WTC11 (cell line): ENCODE data around the gene KIF20B. TPM values are rescaled to one million over a fixed set of nuclear protein-coding genes. Genes with fewer than 3 reads are reported as not detected.

ENCODE experiments used
- ATAC-seq: fragments of 200-7000 bp; cut with Tn5 transposase; 2 replicates; pipeline ENCODE4 v1.10.0; 2021; ENCODE audit warnings: mild to moderate bottlenecking, moderate library complexity
- CTCF ChIA-PET: fragments of 300-600 bp; sonication (Branson Sonifier 250); formaldehyde crosslinking; loops from one replicate; lab custom pipeline; 2021; ENCODE audit warnings: antibody characterized with exemption; lab: Charles Lee
- POLR2A ChIA-PET: fragments of 350-600 bp; sonication (Branson Sonifier 250); formaldehyde crosslinking; loops from one replicate; lab custom pipeline; 2021; ENCODE audit warnings: antibody characterized with exemption; lab: Charles Lee
- DNase-seq: peaks from one replicate; pipeline ENCODE4 v3.0.0; 2021; ENCODE audit warnings: low spot score
- H3K27ac Mint-ChIP-seq: 2 replicates; pipeline ENCODE4 v1.8.0; 2021; ENCODE audit warnings: mixed read lengths
- H3K27me3 Mint-ChIP-seq: 2 replicates; pipeline ENCODE4 v1.8.0; 2021; ENCODE audit warnings: low read depth, mild to moderate bottlenecking, moderate library complexity, mixed read lengths
- H3K36me3 Mint-ChIP-seq: 2 replicates; pipeline ENCODE4 v1.8.0; 2021; ENCODE audit warnings: mixed read lengths
- H3K4me1 Mint-ChIP-seq: 2 replicates; pipeline ENCODE4 v1.8.0; 2022; ENCODE audit warnings: mixed read lengths
- H3K4me3 Mint-ChIP-seq: 2 replicates; pipeline ENCODE4 v1.8.0; 2021; ENCODE audit warnings: mild to moderate bottlenecking, moderate library complexity, mixed read lengths
- H3K9me3 Mint-ChIP-seq: 2 replicates; pipeline ENCODE4 v1.8.0; 2021; ENCODE audit warnings: mixed read lengths
- CDX4 ChIP-seq: fragments of 250-450 bp; sonication (Bioruptor Pico); IDR thresholded peaks from 2 replicates; pipeline ENCODE4 v1.9.0; 2021; ENCODE audit warnings: moderate library complexity, mild to moderate bottlenecking, inconsistent platforms, borderline replicate concordance
- CREB1 ChIP-seq: sonication (generic); formaldehyde crosslinking; IDR thresholded peaks from 2 replicates; pipeline ENCODE4 v1.8.0; 2023; ENCODE audit warnings: mild to moderate bottlenecking, missing genetic modification reagents
- ESRRA ChIP-seq: sonication (generic); formaldehyde crosslinking; IDR thresholded peaks from 2 replicates; pipeline ENCODE4 v1.8.1; 2022; ENCODE audit warnings: mild to moderate bottlenecking, missing genetic modification reagents, borderline replicate concordance
- FOXK1 ChIP-seq: sonication (generic); formaldehyde crosslinking; IDR thresholded peaks from 2 replicates; pipeline ENCODE4 v1.8.0; 2022; ENCODE audit warnings: mild to moderate bottlenecking, moderate library complexity, missing genetic modification reagents
- GABPB1 ChIP-seq: sonication (generic); formaldehyde crosslinking; IDR thresholded peaks from 2 replicates; pipeline ENCODE4 v1.8.1; 2023; ENCODE audit warnings: mild to moderate bottlenecking, missing genetic modification reagents
- GRHL2 ChIP-seq: fragments of 250-450 bp; sonication (Bioruptor Pico); IDR thresholded peaks from 2 replicates; pipeline ENCODE4 v1.8.0; 2022; ENCODE audit warnings: mild to moderate bottlenecking, moderate library complexity; ENCODE audit not compliant: insufficient replicate concordance, severe bottlenecking
- IRF2 ChIP-seq: sonication (generic); formaldehyde crosslinking; IDR thresholded peaks from 2 replicates; pipeline ENCODE4 v1.8.0; 2022; ENCODE audit warnings: low read depth, missing genetic modification reagents, borderline replicate concordance
- JUN ChIP-seq: sonication (generic); formaldehyde crosslinking; IDR thresholded peaks from 2 replicates; pipeline ENCODE4 v1.8.0; 2023; ENCODE audit warnings: mild to moderate bottlenecking, missing genetic modification reagents
- MXD4 ChIP-seq: fragments of 250-450 bp; sonication (Bioruptor Pico); IDR thresholded peaks from 2 replicates; pipeline ENCODE4 v1.8.0; 2021; ENCODE audit warnings: mild to moderate bottlenecking, moderate library complexity, borderline replicate concordance
- NR1H2 ChIP-seq: sonication (generic); formaldehyde crosslinking; IDR thresholded peaks from 2 replicates; pipeline ENCODE4 v1.9.0; 2021; ENCODE audit warnings: mild to moderate bottlenecking, moderate library complexity, missing genetic modification reagents
- NR2C2 ChIP-seq: sonication (generic); formaldehyde crosslinking; IDR thresholded peaks from 2 replicates; pipeline ENCODE4 v1.8.0; 2022; ENCODE audit warnings: mild to moderate bottlenecking, missing genetic modification reagents
- STAT6 ChIP-seq: sonication (generic); formaldehyde crosslinking; conservative IDR thresholded peaks from 2 replicates; pipeline ENCODE4 v1.8.1; 2023; ENCODE audit warnings: mild to moderate bottlenecking, low read depth, missing genetic modification reagents, moderate library complexity
- TEAD1 ChIP-seq: sonication (generic); formaldehyde crosslinking; IDR thresholded peaks from 2 replicates; pipeline ENCODE4 v1.8.0; 2022; ENCODE audit warnings: mild to moderate bottlenecking, missing genetic modification reagents
- USF2 ChIP-seq: sonication (generic); formaldehyde crosslinking; IDR thresholded peaks from 2 replicates; pipeline ENCODE4 v1.8.1; 2023; ENCODE audit warnings: mild to moderate bottlenecking, missing genetic modification reagents, moderate library complexity
- ZMAT4 ChIP-seq: fragments of 250-450 bp; sonication (Bioruptor Pico); IDR thresholded peaks from 2 replicates; pipeline ENCODE4 v1.9.0; 2021; ENCODE audit warnings: mild to moderate bottlenecking
- ZNF232 ChIP-seq: sonication (generic); formaldehyde crosslinking; IDR thresholded peaks from 2 replicates; pipeline ENCODE4 v1.8.0; 2022; ENCODE audit warnings: mild to moderate bottlenecking, missing genetic modification reagents
- ZNF423 ChIP-seq: fragments of 250-450 bp; sonication (Bioruptor Pico); IDR thresholded peaks from 2 replicates; pipeline ENCODE4 v2.1.2; 2022; ENCODE audit warnings: mild to moderate bottlenecking, moderate library complexity
- ZNF532 ChIP-seq: fragments of 250-450 bp; sonication (Bioruptor Pico); IDR thresholded peaks from 2 replicates; pipeline ENCODE4 v1.9.0; 2021; ENCODE audit warnings: mild to moderate bottlenecking, borderline replicate concordance
- total RNA-seq: library from RNA; stranded (reverse); gene quantifications from 3 replicates; pipeline ENCODE4 v1.2.3, GENCODE V29; 2021
- TF ChIP-seq, protein P1 (sequence below): fragments of 200-600 bp; IDR thresholded peaks from 2 replicates; pipeline ENCODE4 v1.8.0; 2022; ENCODE audit warnings: antibody characterized with exemption
- TF ChIP-seq, protein P2 (sequence below): sonication (generic); formaldehyde crosslinking; conservative IDR thresholded peaks from 2 replicates; pipeline ENCODE4 v1.8.1; 2022; ENCODE audit warnings: mild to moderate bottlenecking, missing genetic modification reagents
- TF ChIP-seq, protein P3 (sequence below): sonication (generic); formaldehyde crosslinking; IDR thresholded peaks from 2 replicates; pipeline ENCODE4 v1.8.1; 2022; ENCODE audit warnings: low read depth, missing genetic modification reagents, borderline replicate concordance

Gene KIF20B
- total RNA-seq, 1 experiment from 2014 or later: 70.2 TPM

DNA sequence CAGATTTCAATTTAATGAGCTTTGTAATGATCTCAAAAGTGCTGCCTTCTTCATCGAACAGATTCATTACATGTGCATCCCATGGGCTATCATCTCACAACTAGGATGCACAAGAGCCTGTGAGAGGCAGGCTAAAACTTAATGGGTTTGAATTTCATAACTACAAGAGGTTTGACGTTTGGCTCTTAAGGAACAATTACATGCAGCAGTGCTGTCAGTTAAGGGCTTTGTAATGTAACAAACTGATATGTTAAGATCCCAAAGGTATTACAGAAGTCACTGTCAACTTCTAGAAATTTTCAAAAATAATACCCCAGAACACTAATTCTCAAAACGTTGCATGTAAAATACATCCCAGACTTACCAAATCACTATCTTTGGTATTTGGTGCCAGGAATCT is 33.2 kb downstream of the KIF20B start:
- H3K9me3 Mint-ChIP-seq: no peaks in the 10 kb centered on the region
- H3K27ac Mint-ChIP-seq: no peak overlapping the region
- POLR2A ChIA-PET: no interaction called here
- DNase-seq: no peak
- no peak overlapping the region for H3K4me3 Mint-ChIP-seq
- no peaks in the 10 kb centered on the region for H3K27me3 Mint-ChIP-seq
- ATAC-seq: no peak
- CTCF ChIA-PET: no interaction called here
- no peak for TF ChIP-seq ZNF423 (CRISPR knock-in tag)
- TF ChIP-seq STAT6 (CRISPR knock-in tag): no peak
- no peak for TF ChIP-seq NR2C2
- no peak for TF ChIP-seq ZNF232 (CRISPR knock-in tag)
- no peak for TF ChIP-seq GRHL2 (CRISPR knock-in tag)
- TF ChIP-seq CREB1: no peak
- TF ChIP-seq NR1H2 (CRISPR knock-in tag): no peak
- TF ChIP-seq, protein P1, sequence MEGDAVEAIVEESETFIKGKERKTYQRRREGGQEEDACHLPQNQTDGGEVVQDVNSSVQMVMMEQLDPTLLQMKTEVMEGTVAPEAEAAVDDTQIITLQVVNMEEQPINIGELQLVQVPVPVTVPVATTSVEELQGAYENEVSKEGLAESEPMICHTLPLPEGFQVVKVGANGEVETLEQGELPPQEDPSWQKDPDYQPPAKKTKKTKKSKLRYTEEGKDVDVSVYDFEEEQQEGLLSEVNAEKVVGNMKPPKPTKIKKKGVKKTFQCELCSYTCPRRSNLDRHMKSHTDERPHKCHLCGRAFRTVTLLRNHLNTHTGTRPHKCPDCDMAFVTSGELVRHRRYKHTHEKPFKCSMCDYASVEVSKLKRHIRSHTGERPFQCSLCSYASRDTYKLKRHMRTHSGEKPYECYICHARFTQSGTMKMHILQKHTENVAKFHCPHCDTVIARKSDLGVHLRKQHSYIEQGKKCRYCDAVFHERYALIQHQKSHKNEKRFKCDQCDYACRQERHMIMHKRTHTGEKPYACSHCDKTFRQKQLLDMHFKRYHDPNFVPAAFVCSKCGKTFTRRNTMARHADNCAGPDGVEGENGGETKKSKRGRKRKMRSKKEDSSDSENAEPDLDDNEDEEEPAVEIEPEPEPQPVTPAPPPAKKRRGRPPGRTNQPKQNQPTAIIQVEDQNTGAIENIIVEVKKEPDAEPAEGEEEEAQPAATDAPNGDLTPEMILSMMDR: no peak
- no peak for TF ChIP-seq TEAD1 (CRISPR knock-in tag)
- TF ChIP-seq, protein P2, sequence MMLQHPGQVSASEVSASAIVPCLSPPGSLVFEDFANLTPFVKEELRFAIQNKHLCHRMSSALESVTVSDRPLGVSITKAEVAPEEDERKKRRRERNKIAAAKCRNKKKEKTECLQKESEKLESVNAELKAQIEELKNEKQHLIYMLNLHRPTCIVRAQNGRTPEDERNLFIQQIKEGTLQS: no peak
- no peak for TF ChIP-seq JUN (CRISPR knock-in tag)
- TF ChIP-seq ESRRA (CRISPR knock-in tag): no peak
- peaks cover 29% of the 10 kb centered on the region for H3K36me3 Mint-ChIP-seq
- no peaks in the 10 kb centered on the region for H3K4me1 Mint-ChIP-seq

DNA sequence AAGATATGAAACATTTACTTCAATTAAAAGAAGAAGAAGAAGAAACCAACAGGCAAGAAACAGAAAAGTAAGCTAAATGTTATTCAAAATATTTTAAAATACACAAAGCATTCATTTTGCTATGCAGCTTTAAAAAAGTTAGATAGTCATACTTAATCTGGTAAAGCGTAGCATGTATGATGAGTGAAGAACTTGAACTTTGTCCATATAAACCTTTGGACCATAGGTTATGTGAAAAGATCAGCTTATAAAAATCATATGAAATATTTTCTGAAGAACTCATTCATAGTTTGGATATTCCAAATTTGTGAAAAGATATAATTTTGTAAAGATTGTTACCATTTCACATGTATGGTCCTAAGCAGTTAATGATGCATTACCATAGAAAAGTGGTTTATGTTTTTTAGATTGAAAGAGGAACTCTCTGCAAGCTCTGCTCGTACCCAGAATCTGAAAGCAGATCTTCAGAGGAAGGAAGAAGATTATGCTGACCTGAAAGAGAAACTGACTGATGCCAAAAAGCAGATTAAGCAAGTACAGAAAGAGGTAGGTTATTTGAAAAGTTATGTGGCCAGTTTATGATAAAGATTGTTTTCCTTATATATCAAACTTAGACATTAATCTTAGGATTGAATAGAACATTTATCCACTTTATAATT is 37.3 kb downstream of the KIF20B start:
- Mint-ChIP-seq H3K4me1 (no peaks in the 10 kb centered on the region), H3K4me3 (no peak overlapping the region), H3K36me3 (peaks cover 32% of the 10 kb centered on the region), H3K27me3 (no peaks in the 10 kb centered on the region), H3K27ac (no peak overlapping the region), H3K9me3 (no peaks in the 10 kb centered on the region)
- POLR2A ChIA-PET: no interaction called here
- DNase-seq (no peak), ATAC-seq (no peak)
- CTCF ChIA-PET: no interaction called here
- no peak for TF ChIP-seq ZNF532 (CRISPR knock-in tag)
- TF ChIP-seq IRF2 (CRISPR knock-in tag): no peak
- no peak for TF ChIP-seq CDX4 (CRISPR knock-in tag)
- no peak for TF ChIP-seq FOXK1
- TF ChIP-seq, protein P3, sequence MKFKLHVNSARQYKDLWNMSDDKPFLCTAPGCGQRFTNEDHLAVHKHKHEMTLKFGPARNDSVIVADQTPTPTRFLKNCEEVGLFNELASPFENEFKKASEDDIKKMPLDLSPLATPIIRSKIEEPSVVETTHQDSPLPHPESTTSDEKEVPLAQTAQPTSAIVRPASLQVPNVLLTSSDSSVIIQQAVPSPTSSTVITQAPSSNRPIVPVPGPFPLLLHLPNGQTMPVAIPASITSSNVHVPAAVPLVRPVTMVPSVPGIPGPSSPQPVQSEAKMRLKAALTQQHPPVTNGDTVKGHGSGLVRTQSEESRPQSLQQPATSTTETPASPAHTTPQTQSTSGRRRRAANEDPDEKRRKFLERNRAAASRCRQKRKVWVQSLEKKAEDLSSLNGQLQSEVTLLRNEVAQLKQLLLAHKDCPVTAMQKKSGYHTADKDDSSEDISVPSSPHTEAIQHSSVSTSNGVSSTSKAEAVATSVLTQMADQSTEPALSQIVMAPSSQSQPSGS: no peak
- no peak for TF ChIP-seq ZMAT4 (CRISPR knock-in tag)
- no peak for TF ChIP-seq MXD4 (CRISPR knock-in tag)
- no peak for TF ChIP-seq GABPB1 (CRISPR knock-in tag)
- no peak for TF ChIP-seq USF2
